NB4 (cell line): ENCODE data around the gene GPR55.

Source experiments
- DNase-seq: peaks from one replicate; pipeline ENCODE4 v3.0.0; 2010; ENCODE audit warnings: low read depth
- H3K4me3 ChIP-seq: one replicate; pipeline ENCODE4 v1.5.1; 2011; ENCODE audit warnings: mild to moderate bottlenecking, low read depth, low read length, moderate library complexity
- MYC ChIP-seq: IDR thresholded peaks from 2 replicates; pipeline ENCODE4 v1.6.1; 2011; ENCODE audit warnings: low read depth, low read length
- POLR2A ChIP-seq: IDR thresholded peaks from 2 replicates; pipeline ENCODE4 v1.6.1; 2011; ENCODE audit warnings: mild to moderate bottlenecking; ENCODE audit not compliant: insufficient read length; ENCODE audit errors: extremely low read depth
- TF ChIP-seq, protein P1 (sequence below): IDR thresholded peaks from 2 replicates; pipeline ENCODE4 v1.6.1; 2011; ENCODE audit warnings: low read depth, low read length
- TF ChIP-seq, protein P2 (sequence below): IDR thresholded peaks from one replicate; pipeline ENCODE4 v1.5.1; 2012; ENCODE audit warnings: low read depth, low read length

GPR55 gene

DNA sequence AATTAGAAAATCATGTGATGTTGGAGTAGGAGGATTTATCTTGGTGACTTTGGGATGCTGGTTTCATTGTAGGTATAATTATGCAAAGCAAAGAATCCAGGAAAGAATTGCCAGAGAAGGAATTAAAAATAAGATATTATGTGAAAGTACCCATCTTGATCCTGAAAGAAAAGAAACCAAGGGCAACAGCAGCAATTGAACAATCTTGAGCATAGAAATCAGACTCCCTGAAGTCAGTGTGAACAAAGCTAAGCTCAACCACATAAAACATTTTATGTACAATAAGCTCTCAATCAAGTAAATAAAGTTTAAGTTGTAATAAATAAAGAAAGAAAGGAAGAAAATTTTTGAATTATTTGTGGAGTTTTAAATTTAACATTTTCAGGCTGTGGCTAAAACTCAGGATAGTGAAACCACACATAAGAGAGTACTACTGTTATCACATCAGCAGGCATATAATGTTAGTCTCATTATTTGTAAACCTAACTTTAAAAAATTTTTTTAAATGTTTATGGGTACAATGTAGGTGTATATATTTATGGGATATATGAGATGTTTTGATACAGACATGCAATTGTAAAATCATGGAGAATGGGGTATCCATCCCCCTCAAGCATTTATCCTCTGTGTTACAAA lies 32.8 kb upstream of the GPR55 start:
- DNase-seq, result no peak
- no peak for TF ChIP-seq POLR2A
- no peak for TF ChIP-seq MYC
- TF ChIP-seq, protein P1, sequence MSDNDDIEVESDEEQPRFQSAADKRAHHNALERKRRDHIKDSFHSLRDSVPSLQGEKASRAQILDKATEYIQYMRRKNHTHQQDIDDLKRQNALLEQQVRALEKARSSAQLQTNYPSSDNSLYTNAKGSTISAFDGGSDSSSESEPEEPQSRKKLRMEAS, result no peak
- TF ChIP-seq, protein P2, sequence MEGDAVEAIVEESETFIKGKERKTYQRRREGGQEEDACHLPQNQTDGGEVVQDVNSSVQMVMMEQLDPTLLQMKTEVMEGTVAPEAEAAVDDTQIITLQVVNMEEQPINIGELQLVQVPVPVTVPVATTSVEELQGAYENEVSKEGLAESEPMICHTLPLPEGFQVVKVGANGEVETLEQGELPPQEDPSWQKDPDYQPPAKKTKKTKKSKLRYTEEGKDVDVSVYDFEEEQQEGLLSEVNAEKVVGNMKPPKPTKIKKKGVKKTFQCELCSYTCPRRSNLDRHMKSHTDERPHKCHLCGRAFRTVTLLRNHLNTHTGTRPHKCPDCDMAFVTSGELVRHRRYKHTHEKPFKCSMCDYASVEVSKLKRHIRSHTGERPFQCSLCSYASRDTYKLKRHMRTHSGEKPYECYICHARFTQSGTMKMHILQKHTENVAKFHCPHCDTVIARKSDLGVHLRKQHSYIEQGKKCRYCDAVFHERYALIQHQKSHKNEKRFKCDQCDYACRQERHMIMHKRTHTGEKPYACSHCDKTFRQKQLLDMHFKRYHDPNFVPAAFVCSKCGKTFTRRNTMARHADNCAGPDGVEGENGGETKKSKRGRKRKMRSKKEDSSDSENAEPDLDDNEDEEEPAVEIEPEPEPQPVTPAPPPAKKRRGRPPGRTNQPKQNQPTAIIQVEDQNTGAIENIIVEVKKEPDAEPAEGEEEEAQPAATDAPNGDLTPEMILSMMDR, result no peak
- H3K4me3 ChIP-seq, result peak overlapping the region; percentile 10

DNA sequence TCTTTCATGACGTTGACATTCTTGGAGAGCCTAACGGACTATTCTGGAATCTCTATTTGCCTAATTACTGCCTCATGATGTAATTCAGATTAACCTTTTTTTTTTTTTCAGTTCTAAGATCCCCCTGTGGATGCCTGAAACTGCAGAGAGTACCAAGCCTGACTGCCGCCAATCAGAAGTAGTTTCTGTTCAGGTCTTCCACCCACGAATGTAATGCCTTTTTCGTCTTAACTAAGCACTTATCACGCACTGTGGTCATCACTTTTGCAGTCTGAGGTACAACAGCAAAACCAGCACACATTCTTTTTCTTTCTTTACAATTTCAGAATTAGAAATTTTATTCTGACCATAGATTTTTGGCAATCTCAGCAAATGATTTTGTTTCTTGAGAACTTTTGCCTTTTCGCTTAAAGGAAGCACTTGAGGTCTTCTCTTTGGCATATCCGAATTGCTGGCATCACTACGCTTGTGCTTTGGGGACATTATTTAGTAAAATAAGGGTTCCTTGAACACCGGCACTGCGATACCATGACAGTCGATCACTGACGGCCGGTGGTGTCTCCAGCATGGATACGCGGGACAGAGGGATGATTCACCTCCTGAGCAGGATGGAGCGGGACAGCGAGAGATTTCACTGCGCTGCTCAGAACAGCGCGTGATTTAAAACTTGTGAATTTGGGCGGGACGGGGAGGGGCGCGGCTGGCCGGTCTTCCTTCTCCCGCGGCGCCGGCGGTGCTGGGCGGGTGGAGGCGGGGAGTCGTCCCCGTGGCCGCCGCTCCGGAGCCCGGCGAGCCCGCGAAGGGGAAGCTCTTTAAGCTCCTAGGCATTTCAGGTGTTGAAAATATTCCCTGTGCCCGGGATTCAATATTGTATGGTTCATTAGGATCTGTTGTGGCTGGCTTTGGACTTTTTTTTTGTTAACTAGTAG lies 32.0 kb upstream of the GPR55 start:
- peak overlapping the region; percentile 10 for H3K4me3 ChIP-seq
- peak; percentile 42 for DNase-seq
- TF ChIP-seq POLR2A (no peak), MYC (no peak)
- TF ChIP-seq, protein P2, result no peak
- TF ChIP-seq, protein P1, result no peak

DNA sequence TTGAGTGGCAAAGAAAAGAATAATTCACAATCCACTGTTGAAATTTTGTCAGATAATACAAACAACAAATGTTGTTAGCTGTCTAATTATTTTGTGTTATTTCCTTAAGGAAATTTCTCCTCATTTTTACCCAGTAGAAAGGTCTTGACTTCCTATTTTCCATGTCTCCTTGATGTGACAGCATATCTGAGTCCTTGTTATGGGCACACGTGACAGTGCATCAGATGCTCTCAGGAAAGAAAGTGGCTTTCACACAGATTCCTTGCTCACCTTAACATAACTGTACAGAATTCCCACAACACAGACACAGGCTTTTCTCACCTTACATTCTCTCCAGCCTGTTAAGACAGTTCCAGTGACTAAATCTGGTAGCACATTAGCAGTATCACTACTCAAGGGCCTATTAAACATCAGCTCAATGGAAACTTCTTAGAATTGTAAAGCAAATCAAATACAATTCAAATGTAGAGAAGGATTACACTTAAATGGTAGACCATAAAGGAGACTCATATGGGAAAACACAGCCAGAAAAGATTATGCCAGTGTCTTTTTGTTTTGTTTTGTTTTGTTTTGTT lies 30.2 kb upstream of the GPR55 start:
- no peak for DNase-seq
- TF ChIP-seq, protein P2, result no peak
- no peak for TF ChIP-seq POLR2A
- no peak for TF ChIP-seq MYC
- TF ChIP-seq, protein P1, result no peak
- H3K4me3 ChIP-seq, result no peak overlapping the region

DNA sequence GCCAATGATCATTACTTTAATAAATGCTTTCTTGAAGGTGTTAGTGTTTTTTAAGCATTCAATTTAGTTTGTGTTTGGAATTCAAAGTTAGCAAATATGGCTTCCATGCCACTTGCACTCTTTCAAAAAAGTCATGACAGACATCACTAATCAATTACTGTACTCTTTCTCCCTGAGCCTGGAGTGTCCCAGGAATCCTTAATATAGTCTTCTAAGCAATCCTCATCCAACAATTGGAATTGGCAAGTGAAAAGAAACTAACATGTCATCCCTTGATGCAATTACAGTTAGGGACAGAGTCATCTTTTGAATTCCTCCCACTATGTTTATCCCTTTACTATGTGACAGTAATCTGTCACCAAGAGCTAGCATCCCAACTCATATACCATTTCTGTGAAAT lies 29.7 kb upstream of the GPR55 start:
- H3K4me3 ChIP-seq, result no peak overlapping the region
- no peak for DNase-seq
- TF ChIP-seq, protein P1, result no peak
- TF ChIP-seq POLR2A (no peak), MYC (no peak)
- TF ChIP-seq, protein P2, result no peak

DNA sequence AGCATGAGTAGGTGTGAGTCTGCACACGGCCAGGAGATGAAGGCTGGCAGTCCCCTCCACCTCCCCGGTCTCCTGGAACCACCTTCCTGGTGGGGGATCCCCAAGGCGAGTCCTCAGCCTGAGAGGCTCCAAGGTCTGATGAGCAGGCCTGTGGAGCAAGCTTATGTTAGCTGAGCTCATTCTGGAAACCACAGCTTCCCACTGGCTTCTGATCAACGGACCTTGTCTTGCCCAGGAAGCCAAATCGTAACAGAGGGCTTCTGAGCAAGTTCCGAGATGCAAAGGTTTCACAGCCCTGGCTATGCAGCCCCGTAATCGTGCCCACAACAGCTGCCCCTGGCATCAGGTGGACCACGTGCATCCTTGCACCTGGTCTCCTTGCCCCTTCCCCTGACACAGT lies 28.8 kb upstream of the GPR55 start:
- TF ChIP-seq, protein P1, result no peak
- TF ChIP-seq, protein P2, result no peak
- no peak for TF ChIP-seq MYC
- TF ChIP-seq POLR2A, result no peak
- H3K4me3 ChIP-seq, result no peak overlapping the region
- no peak for DNase-seq
